ENCODE measurements around the gene EIF2B1. TPM values are rescaled to one million over a fixed set of nuclear protein-coding genes. Genes with fewer than 3 reads are reported as not detected.

EIF2B1 gene
- total RNA-seq = 62.2 TPM

- DNase-seq = peak; percentile 99
Measured at GRCh38 chr12:123633379-123634141, at the start of gene EIF2B1, which contains the start of gene GTF2H3. EIF2B1 (minus strand) TSS chr12:123633686; CDS start chr12:123633557, 129 bp downstream. GTF2H3 (plus strand) TSS chr12:123633829; CDS start chr12:123633860, 31 bp downstream.

DNA sequence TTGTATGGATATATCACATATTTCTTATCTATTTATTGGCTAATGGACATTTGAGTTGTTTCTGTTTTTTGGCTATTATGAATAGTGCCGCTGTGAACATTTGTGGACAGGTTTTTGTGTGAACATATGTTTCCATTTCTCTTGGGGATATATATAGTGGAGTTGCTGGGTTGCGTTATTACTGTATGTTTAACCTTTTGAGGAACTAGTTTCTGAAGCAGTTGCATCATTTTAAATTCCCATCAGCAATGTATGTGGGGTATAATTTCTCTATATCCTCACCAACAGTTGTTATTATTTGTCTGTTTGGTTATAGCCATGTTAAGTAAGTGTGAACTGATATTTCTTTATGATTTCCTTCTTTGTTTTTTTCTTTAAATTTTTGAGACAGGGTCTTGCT, 48.1 kb upstream of the EIF2B1 start:
- no peak for DNase-seq

- DNase-seq = no peak
Measured at GRCh38 chr12:123678981-123679380, 45.5 kb upstream of the EIF2B1 start.

DNA sequence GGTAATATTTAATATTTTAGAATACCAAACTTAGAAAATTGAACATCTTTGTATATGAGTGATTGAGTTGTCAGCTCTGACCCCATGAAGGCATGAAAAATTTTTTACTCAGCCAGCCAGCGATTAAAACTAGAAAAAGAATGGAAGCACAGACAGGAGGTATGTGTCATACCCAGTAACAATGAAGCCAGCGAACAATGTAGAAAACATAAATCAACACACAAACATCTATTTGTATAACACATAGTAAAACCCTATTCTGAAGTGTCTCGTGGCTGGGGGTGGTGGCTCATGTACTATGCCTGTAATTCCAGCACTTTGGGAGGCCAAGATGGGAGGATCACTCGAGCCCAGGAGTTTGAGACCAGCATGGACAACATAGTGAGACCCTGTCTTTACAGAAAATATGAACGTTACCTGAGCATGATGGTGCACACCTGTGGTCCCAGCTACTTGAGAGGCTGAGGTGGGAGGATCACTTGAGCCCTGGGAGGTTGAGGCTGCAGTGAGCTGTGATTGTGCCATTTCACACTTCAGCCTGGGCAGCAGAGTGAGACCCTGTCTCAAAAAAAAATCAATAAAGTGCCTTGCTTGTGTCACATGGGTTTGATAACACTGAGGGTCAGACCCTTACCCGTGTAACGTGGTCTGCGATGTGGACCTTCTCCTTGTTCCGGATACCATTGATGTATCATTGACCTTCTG, 43.3 kb upstream of the EIF2B1 start:
- DNase-seq = no peak

DNA sequence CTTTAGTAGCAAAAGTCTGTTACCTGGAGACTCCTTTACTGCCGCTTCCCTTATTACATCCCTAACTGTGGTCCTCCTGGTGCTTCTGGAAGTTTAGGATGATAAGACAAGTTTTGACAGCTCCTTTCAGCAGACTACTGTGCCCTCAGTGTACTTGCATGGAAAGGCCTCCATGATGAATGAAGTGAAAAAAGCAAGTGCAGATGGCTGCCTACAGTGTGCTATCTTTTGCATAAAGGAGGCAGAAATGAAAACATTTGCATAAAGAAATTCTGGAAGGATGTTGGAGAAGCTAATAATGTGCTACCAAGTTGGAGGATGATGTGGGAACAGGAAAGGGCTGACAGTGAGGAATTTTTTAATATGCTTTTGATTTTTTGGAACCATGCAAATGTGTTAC, 42.0 kb upstream of the EIF2B1 start:
- DNase-seq = no peak

DNA sequence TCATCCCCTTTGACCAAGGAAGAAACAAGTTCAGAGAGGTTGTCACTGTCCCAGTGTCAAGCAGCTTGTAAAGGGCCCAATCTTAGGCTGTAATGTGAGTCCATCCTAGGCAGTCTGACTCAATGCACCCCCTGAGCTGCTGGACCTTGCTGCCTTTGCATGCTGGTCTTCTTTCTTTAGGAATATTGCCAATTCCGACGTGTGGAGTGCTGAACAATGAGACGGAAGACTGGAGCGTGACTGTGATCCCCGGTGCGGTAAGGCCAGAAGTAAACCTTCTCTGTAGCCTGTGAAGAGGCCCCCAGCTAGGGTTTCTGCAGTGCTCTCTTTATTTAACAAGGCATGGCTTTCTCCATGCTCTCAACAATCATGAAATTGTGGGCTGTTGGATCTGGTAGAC, 38.4 kb upstream of the EIF2B1 start:
- DNase-seq = no peak

DNA sequence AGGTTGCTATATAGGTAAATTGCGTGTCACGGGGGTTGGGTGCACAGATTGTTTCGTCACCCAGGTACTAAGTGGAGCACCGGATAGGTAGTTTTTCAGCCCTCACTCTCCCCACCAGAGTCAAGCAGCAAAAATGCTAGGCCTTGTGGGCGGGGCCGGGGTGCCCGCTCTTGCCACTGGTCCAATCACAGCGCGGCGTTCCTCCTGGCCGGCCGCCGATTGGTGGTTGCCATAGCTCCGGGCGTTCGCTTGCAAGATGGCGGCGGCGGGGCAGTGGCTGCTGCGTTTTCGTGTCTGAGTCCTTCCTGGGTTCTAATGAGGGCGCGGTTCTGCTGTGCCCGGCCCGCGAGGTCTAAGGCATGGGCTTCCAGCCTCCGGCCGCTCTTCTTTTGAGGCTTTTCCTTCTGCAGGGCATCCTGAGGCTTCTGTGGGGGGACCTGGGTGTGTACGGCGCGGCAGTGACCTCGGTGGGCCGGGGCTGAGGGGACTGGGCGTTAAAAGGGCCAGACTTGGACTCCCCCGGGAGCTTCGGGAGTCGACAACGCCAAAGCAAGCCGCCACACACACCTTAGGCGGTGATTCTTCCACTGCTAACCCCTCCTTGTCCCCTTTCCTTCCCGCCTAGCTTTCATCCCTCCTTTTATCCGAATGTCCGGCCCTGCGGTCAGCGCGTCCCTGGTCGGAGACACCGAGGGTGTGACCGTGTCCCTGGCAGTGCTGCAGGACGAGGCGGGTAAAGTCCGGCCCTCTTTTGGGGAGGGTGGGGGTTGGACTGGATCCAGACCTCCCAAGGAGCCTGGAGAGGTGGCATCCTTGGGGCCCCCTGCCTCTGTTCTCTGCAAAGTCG, 37.6 kb upstream of the EIF2B1 start, which contains the start of gene TCTN2:
TCTN2 (plus strand) TSS at position 232 of the 847 bp plus-strand sequence; CDS start at position 360, 128 bp downstream.
- DNase-seq = peak; percentile 96

- DNase-seq = no peak
Measured at GRCh38 chr12:123667771-123668170, 34.3 kb upstream of the EIF2B1 start.

- DNase-seq = no peak
Measured at GRCh38 chr12:123659996-123660727, 26.7 kb upstream of the EIF2B1 start.

DNA sequence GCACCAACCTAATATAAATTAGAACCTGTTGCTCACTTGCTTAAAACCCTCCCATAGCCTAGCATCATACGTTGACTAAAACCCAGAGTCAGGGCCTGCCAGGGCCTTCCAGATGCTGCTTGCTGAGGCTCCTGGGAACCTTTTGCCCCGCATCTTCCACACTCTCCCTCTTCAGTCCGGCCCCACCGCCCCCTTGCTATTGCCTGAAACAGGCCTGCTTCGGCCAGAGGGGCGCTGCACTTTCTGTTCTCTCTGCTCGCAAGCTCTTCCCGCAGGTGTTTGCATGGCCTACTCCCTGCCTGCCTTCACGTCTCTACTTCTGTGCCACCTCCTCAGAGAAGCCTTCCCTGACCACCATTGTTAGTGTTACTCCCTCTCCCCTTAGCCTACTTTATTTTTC, 23.7 kb upstream of the EIF2B1 start:
- DNase-seq = no peak

GRCh38 chr12:123656392-123656791, 22.9 kb upstream of the EIF2B1 start:
- DNase-seq = no peak

- no peak for DNase-seq
Measured at GRCh38 chr12:123655420-123655819, 21.9 kb upstream of the EIF2B1 start.

GRCh38 chr12:123654129-123654701, 20.7 kb upstream of the EIF2B1 start:
- no peak for DNase-seq

- DNase-seq = no peak
Measured at GRCh38 chr12:123648401-123648800, 14.9 kb upstream of the EIF2B1 start.

DNA sequence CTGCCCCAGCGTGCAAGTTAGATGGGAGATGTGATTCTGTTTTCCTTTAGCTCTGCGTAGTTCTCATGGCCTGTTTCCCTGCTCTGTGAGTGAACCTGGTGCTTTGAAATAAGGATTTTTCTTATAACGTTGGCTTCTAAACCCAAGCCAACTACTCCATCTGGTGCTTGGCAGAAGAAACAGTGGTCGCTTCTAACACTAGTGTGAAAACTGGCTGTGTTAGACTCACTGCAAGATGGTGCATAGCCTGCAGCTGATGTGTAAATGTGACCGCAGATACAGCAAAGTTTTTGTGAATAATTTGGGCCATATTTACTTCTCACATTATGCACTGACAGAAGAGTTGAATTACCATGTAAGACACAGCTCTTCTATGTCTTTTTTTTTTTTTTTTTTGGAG, 12.4 kb upstream of the EIF2B1 start:
- no peak for DNase-seq

DNA sequence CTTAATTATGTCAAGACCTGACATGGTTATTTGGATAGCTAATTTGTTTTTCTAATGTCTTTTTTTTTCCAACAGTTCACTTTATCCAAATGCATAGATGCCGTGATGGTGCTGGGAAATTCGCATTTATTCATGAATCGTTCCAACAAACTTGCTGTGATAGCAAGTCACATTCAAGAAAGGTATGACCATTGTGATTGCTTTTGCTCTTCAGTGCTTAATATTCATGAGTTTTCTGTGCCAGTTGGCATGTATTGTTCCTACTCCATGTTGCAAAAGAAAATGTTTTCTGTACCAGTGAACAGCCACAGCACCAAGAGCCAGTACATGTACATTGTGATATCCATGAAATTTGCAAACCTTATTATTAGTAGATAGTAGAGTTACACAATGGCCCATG, 11.9 kb upstream of the EIF2B1 start:
- DNase-seq = no peak

- no peak for DNase-seq
Measured at GRCh38 chr12:123643911-123644310, 10.4 kb upstream of the EIF2B1 start.

GRCh38 chr12:123634142-123634561, 666 bp upstream of the EIF2B1 start:
- DNase-seq = no peak

DNA sequence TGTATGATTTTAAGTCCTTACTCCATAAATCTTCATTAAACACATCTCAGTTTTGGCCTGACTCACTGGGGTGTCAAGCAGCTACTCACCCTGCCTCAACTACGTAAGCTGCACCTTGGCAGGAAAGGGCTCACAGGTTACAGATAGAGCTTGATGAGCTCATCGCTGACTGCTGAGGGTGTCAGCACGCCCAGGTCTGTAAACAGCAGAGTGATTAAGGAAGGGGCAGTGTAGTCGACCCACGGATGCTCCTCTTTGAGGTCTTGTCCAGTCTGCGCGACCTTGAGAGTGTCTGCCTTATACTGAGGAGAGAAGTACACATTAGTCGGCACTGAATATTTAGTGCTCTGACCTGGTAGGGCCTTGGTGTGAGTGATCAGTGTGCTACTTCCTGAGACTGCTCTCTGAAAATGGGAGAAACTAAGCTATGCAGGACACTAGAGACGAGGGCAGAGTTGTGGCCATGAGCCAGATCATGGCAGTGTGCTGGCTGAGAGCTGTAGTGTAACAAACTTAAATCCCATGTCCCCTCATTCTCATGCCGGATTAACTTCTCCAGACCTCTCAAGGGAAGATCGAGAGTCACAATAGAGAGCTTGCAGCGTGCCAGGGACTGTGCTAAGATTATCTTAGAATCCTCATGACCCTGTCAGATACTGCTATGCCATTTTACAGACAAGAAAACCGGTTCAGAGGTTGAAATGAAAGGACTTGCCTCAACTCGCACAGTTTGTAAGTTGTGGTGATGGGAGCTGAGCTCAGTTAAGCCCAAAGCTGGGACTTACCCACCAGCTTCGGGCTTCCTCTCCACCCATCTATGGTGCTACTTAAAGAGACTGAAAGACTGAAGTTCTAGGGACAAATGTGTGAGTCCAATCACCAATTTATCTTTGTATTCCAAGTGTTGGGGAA, 11.6 kb downstream of the EIF2B1 start:
- DNase-seq = no peak

GRCh38 chr12:123621101-123621500, 12.4 kb downstream of the EIF2B1 start:
- DNase-seq = peak; percentile 53

All from tongue (tissue), 2 donors.